Measurements from ENCODE around the gene SHC3.

GRCh38 chr9:89173072-89173471 is 5.5 kb downstream of the SHC3 start:
- no peak for TF ChIP-seq CTCF (IDR thresholded peaks at IDR 0.05; ENCODE audit: extremely low read depth in 1 of 2, insufficient read depth in 1 of 2, low read depth in 1 of 2, low read length in 2 of 2)
- no peak for TF ChIP-seq POLR2AphosphoS5 (IDR thresholded peaks at IDR 0.05; ENCODE audit: insufficient read depth, low read depth, low read length)
- no peak for TF ChIP-seq POLR2A (IDR thresholded peaks at IDR 0.05; ENCODE audit: low read depth, low read length)
- no peak for TF ChIP-seq MAX (IDR thresholded peaks at IDR 0.05; ENCODE audit: insufficient read depth, insufficient read length)
